Neuronal stem cell (in vitro differentiated cells): ENCODE results near the gene TTLL7.

Experiments
- DNase-seq: peaks from one replicate; pipeline ENCODE4 v3.0.0-alpha.2; 2013; ENCODE audit warnings: low spot score
- H2AFZ ChIP-seq: one replicate; pipeline ENCODE4 v1.6.1; 2013; ENCODE audit warnings: mild to moderate bottlenecking, low read length, inconsistent platforms
- H2AK5ac ChIP-seq: 2 replicates; pipeline ENCODE4 v1.6.1; 2013; ENCODE audit warnings: low read depth, mild to moderate bottlenecking, inconsistent platforms, low read length, moderate library complexity, mixed read lengths
- H2BK120ac ChIP-seq: 2 replicates; pipeline ENCODE4 v1.6.1; 2013; ENCODE audit warnings: low read depth, mild to moderate bottlenecking, inconsistent platforms, low read length, moderate library complexity, mixed read lengths
- H2BK12ac ChIP-seq: one replicate; pipeline ENCODE4 v1.6.1; 2013; ENCODE audit warnings: low read length, inconsistent platforms
- H2BK15ac ChIP-seq: 2 replicates; pipeline ENCODE4 v1.6.1; 2013; ENCODE audit warnings: mild to moderate bottlenecking, low read length, inconsistent platforms, mixed read lengths
- H2BK5ac ChIP-seq: one replicate; pipeline ENCODE4 v1.6.1; 2013; ENCODE audit warnings: inconsistent platforms, mild to moderate bottlenecking, low read length, moderate library complexity
- H3K14ac ChIP-seq: one replicate; pipeline ENCODE4 v1.6.1; 2013; ENCODE audit warnings: low read length, inconsistent platforms
- H3K18ac ChIP-seq: 2 replicates; pipeline ENCODE4 v1.6.1; 2013; ENCODE audit warnings: low read length, inconsistent platforms
- H3K23ac ChIP-seq: 2 replicates; pipeline ENCODE4 v1.6.1; 2013; ENCODE audit warnings: low read depth, mild to moderate bottlenecking, mixed read lengths, low read length, inconsistent platforms; ENCODE audit not compliant: poor library complexity
- H3K27ac ChIP-seq: replicated peaks from 3 replicates; pipeline ENCODE4 v1.5.1; 2013; ENCODE audit warnings: low read length, inconsistent platforms
- H3K27me3 ChIP-seq, 3 experiments: 2 replicates each; pipeline ENCODE4 v1.6.1; 2013; ENCODE audit warnings: low read length in 3 of 3, mild to moderate bottlenecking in 2 of 3, inconsistent platforms in 1 of 3, low read depth in 1 of 3, mixed read lengths in 1 of 3, moderate library complexity in 1 of 3; ENCODE audit not compliant: control insufficient read depth in 3 of 3, insufficient read depth in 3 of 3
- H3K36me3 ChIP-seq, 2 donors: replicated peaks in 1 of 2; 2 replicates each; pipeline ENCODE4 v1.6.1; 2013; ENCODE audit warnings: low read length in 2 of 2; ENCODE audit not compliant: control insufficient read depth in 2 of 2, insufficient read depth in 2 of 2
- H3K4ac ChIP-seq: 2 replicates; pipeline ENCODE4 v1.6.1; 2013; ENCODE audit warnings: inconsistent platforms, mild to moderate bottlenecking, low read length, moderate library complexity
- H3K4me1 ChIP-seq, 2 donors: 1 replicate in 1 of 2; 2 replicates in 1 of 2; pipeline ENCODE4 v1.6.1; 2013; ENCODE audit warnings: low read length in 2 of 2, low read depth in 1 of 2; ENCODE audit not compliant: control insufficient read depth in 2 of 2, insufficient read depth in 1 of 2
- H3K4me2 ChIP-seq: one replicate; pipeline ENCODE4 v1.6.1; 2013; ENCODE audit warnings: mild to moderate bottlenecking, low read length, inconsistent platforms; ENCODE audit not compliant: insufficient read depth, poor library complexity, severe bottlenecking
- H3K4me3 ChIP-seq, 2 donors: 2 replicates each; pipeline ENCODE4 v1.5.1; 2013; ENCODE audit warnings: low read length in 2 of 2, mild to moderate bottlenecking in 2 of 2, inconsistent platforms in 1 of 2, moderate library complexity in 1 of 2
- H3K79me1 ChIP-seq: one replicate; pipeline ENCODE4 v1.6.1; 2013; ENCODE audit warnings: low read depth, mild to moderate bottlenecking, inconsistent platforms, low read length, moderate library complexity
- H3K9ac ChIP-seq: one replicate; pipeline ENCODE4 v1.6.1; 2013; ENCODE audit warnings: mild to moderate bottlenecking, low read depth, low read length, inconsistent platforms; ENCODE audit not compliant: poor library complexity
- H3K9me3 ChIP-seq, 2 donors: replicated peaks in 1 of 2; 2 replicates each; pipeline versions ENCODE3 to v1.6.1; 2013; ENCODE audit warnings: low read length in 2 of 2, mild to moderate bottlenecking in 2 of 2, inconsistent platforms in 1 of 2, low read depth in 1 of 2, mixed read lengths in 1 of 2, moderate library complexity in 1 of 2; ENCODE audit not compliant: control insufficient read depth in 2 of 2, insufficient read depth in 1 of 2
- H4K8ac ChIP-seq: one replicate; pipeline ENCODE4 v1.6.1; 2013; ENCODE audit warnings: low read depth, mild to moderate bottlenecking, inconsistent platforms, low read length, moderate library complexity
- H4K91ac ChIP-seq: one replicate; pipeline ENCODE4 v1.6.1; 2013; ENCODE audit warnings: low read length, low read depth, mild to moderate bottlenecking, inconsistent platforms; ENCODE audit not compliant: poor library complexity
- WGBS, 2 donors: extraction: QIAGEN DNeasy Blood & Tissue Kit; methylation state at CpG; one replicate each; pipeline ENCODE4 v1.1.7; 2013; ENCODE audit warnings: missing lambda C conversion rate in 2 of 2, mixed read lengths in 1 of 2; ENCODE audit not compliant: insufficient read length in 2 of 2, insufficient replicate concordance in 1 of 2; ENCODE audit errors: extremely low coverage in 2 of 2; 5-methylcytosine and 5-hydroxymethylcytosine counted together

The TTLL7 gene

GRCh38 chr1:83832194-83832593, 166.7 kb downstream of the TTLL7 start:
- Histone ChIP-seq H3K4me3 (no peak overlapping the region), H2AK5ac (no peak overlapping the region), H3K23ac (no peak overlapping the region), H3K14ac (no peak overlapping the region), H4K91ac (no peak overlapping the region), H2BK12ac (no peak overlapping the region), H3K27ac (no peak overlapping the region), H3K79me1 (no peaks in the 10 kb centered on the region), H2BK15ac (no peak overlapping the region), H3K18ac (no peak overlapping the region), H3K4me2 (no peak overlapping the region), H3K9me3 (no peaks in the 10 kb centered on the region), H3K27me3 (no peaks in the 10 kb centered on the region), H3K36me3 (no peaks in the 10 kb centered on the region), H3K4ac (no peak overlapping the region), H2AFZ (no peak overlapping the region), H3K4me1 (peaks cover 0 to 12% of the 10 kb centered on the region in 2 donors), H3K9ac (no peak overlapping the region), H2BK120ac (no peak overlapping the region), H4K8ac (no peak overlapping the region), H2BK5ac (no peak overlapping the region)
- WGBS, 2 donors: no CpG with 5 or more reads among the region's 1 CpG
- no peak for DNase-seq

DNA sequence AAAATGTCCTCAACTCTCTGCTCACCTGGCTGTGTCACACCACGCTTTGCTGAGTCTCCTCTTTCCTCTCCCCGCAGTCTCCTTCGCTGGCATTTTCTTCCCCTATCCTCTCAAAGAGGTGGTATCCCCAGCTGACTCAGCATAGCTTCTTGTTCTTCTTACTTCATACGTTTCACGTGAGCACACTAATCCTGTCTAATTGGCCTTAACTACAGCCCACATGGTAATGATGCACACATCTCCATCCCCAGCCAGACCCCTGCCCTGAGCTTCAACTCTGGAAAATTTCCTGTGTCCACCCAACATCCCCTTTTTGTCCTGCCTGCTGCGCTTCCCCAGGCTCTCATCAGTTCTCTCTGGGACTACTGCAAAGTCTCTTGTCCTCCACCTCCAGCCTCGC, 169.8 kb downstream of the TTLL7 start:
- no CpG with 5 or more reads among the region's 7 CpGs for WGBS, 2 donors
- Histone ChIP-seq H3K9me3 (no peaks in the 10 kb centered on the region), H3K9ac (no peak overlapping the region), H3K4ac (no peak overlapping the region), H3K79me1 (no peaks in the 10 kb centered on the region), H3K23ac (no peak overlapping the region), H3K27me3 (no peaks in the 10 kb centered on the region), H3K27ac (no peak overlapping the region), H2BK12ac (no peak overlapping the region), H2BK120ac (no peak overlapping the region), H2BK5ac (no peak overlapping the region), H3K36me3 (no peaks in the 10 kb centered on the region), H3K4me1 (peaks cover 0 to 12% of the 10 kb centered on the region in 2 donors), H3K18ac (no peak overlapping the region), H2AK5ac (no peak overlapping the region), H3K14ac (no peak overlapping the region), H3K4me3 (no peak overlapping the region), H2BK15ac (no peak overlapping the region), H4K8ac (no peak overlapping the region), H2AFZ (peak overlapping the region; percentile 38), H3K4me2 (no peak overlapping the region), H4K91ac (no peak overlapping the region)
- DNase-seq: no peak

DNA sequence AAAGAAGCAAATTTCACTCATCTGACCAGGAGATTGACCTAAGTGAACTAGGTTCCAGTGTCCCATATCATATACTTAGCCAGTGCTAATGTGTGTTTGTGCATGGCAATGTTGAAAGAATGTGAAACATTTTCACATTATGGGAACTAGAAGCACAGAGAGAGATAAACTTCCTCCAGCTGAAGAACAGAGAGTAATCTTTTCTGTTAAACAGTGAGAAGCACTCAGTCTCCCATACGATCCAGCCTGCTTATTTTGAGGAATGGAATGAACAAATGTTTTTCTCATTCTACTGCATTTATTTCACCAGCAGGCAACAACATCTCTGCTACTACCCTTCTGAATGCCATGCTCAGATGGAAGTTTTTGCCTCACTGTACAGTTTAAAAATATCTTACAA, 170.5 kb downstream of the TTLL7 start:
- DNase-seq: no peak
- H3K4me2 ChIP-seq: no peak overlapping the region
- no peak overlapping the region for H3K14ac ChIP-seq
- H2BK12ac ChIP-seq: no peak overlapping the region
- H3K23ac ChIP-seq: no peak overlapping the region
- peaks cover 0 to 12% of the 10 kb centered on the region in 2 donors for H3K4me1 ChIP-seq
- H2BK15ac ChIP-seq: no peak overlapping the region
- no peak overlapping the region for H3K4ac ChIP-seq
- no peak overlapping the region for H2AK5ac ChIP-seq
- H3K4me3 ChIP-seq: no peak overlapping the region
- H3K18ac ChIP-seq: no peak overlapping the region
- no CpG with 5 or more reads among the region's 1 CpG for WGBS, 2 donors
- no peak overlapping the region for H4K91ac ChIP-seq
- H3K9me3 ChIP-seq: no peaks in the 10 kb centered on the region
- H2BK5ac ChIP-seq: no peak overlapping the region
- no peak overlapping the region for H3K9ac ChIP-seq
- no peaks in the 10 kb centered on the region for H3K36me3 ChIP-seq
- H2AFZ ChIP-seq: no peak overlapping the region
- no peaks in the 10 kb centered on the region for H3K27me3 ChIP-seq
- H3K79me1 ChIP-seq: no peaks in the 10 kb centered on the region
- no peak overlapping the region for H3K27ac ChIP-seq
- H2BK120ac ChIP-seq: no peak overlapping the region
- no peak overlapping the region for H4K8ac ChIP-seq

DNA sequence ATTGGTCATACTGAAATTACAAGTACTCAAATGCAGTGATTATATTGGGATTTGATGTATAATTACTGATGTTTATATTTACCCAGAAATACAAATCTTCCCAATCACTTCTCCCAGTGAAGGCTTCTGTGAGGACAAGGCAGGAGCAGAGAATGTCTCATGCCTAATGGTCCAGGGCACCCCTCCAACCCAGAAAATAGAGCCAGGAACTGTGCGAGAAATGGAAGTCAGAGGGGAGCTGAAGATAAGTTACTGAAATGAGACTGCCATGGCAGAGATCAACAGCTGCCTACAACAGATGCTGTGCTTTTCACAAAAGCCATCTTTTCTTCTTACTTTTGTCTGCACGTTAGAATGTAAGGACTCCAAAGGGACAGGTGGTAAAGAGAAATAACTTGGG, 171.2 kb downstream of the TTLL7 start:
- Histone ChIP-seq H2BK15ac (no peak overlapping the region), H3K9me3 (no peaks in the 10 kb centered on the region), H3K18ac (no peak overlapping the region), H3K4ac (no peak overlapping the region), H3K4me1 (peaks cover 0 to 12% of the 10 kb centered on the region in 2 donors), H3K4me2 (no peak overlapping the region), H4K91ac (no peak overlapping the region), H3K27ac (no peak overlapping the region), H2BK12ac (no peak overlapping the region), H3K4me3 (no peak overlapping the region), H3K79me1 (no peaks in the 10 kb centered on the region), H2BK120ac (no peak overlapping the region), H2AK5ac (no peak overlapping the region), H4K8ac (no peak overlapping the region), H2AFZ (no peak overlapping the region), H3K9ac (no peak overlapping the region), H3K23ac (no peak overlapping the region), H3K36me3 (no peaks in the 10 kb centered on the region), H3K14ac (no peak overlapping the region), H2BK5ac (no peak overlapping the region), H3K27me3 (no peaks in the 10 kb centered on the region)
- no CpG with 5 or more reads among the region's 2 CpGs for WGBS, 2 donors
- no peak for DNase-seq
